Type B pancreatic cell (in vitro differentiated cells): Measurements from ENCODE around the gene CX3CR1. TPM values are rescaled to one million over a fixed set of nuclear protein-coding genes. Genes with fewer than 3 reads are reported as not detected.

Source experiments
- DNase-seq: peaks from one replicate; pipeline ENCODE4 v3.0.0; 2021; ENCODE audit warnings: mixed read lengths; ENCODE audit not compliant: unreplicated experiment; ENCODE audit errors: extremely low spot score
- H3K27ac Mint-ChIP-seq: 2 replicates; pipeline ENCODE4 v1.8.0; 2021; ENCODE audit warnings: mild to moderate bottlenecking, mixed read lengths
- H3K27me3 Mint-ChIP-seq: 2 replicates; pipeline ENCODE4 v1.8.0; 2021; ENCODE audit warnings: mixed read lengths
- H3K36me3 Mint-ChIP-seq: 2 replicates; pipeline ENCODE4 v1.8.0; 2021; ENCODE audit warnings: mixed read lengths
- H3K4me1 Mint-ChIP-seq: one replicate; pipeline ENCODE4 v1.8.0; 2021; ENCODE audit warnings: mixed read lengths; ENCODE audit not compliant: unreplicated experiment
- H3K4me3 Mint-ChIP-seq: 2 replicates; pipeline ENCODE4 v1.8.0; 2021; ENCODE audit warnings: mild to moderate bottlenecking, mixed read lengths
- H3K9me3 Mint-ChIP-seq: 2 replicates; pipeline ENCODE4 v1.8.0; 2021; ENCODE audit warnings: mixed read lengths
- CTCF ChIP-seq: fragments of 200-600 bp; sonication (generic); conservative IDR thresholded peaks from 2 replicates; pipeline ENCODE4 v1.5.0; 2021; ENCODE audit warnings: antibody characterized with exemption, mild to moderate bottlenecking
- total RNA-seq: library from RNA; stranded (reverse); gene quantifications from 2 replicates; pipeline ENCODE4 v1.2.1, GENCODE V29; 2021; ENCODE audit warnings: low replicate concordance

The CX3CR1 gene
- total RNA-seq, 1 donor from 2014 or later = not detected

GRCh38 chr3:39226106-39226741 is 53.6 kb downstream of the CX3CR1 start:
- no peaks in the 10 kb centered on the region for H3K9me3 Mint-ChIP-seq
- peaks cover 17% of the 10 kb centered on the region for H3K27me3 Mint-ChIP-seq
- H3K27ac Mint-ChIP-seq = no peak overlapping the region
- no peak for DNase-seq
- H3K4me3 Mint-ChIP-seq = no peak overlapping the region
- no peaks in the 10 kb centered on the region for H3K36me3 Mint-ChIP-seq
- no peak for TF ChIP-seq CTCF
- no peaks in the 10 kb centered on the region for H3K4me1 Mint-ChIP-seq

GRCh38 chr3:39224288-39224687 is 55.5 kb downstream of the CX3CR1 start:
- no peak for DNase-seq
- Mint-ChIP-seq H3K9me3 (no peaks in the 10 kb centered on the region), H3K27me3 (peaks cover 17% of the 10 kb centered on the region), H3K27ac (no peak overlapping the region), H3K36me3 (no peaks in the 10 kb centered on the region), H3K4me3 (no peak overlapping the region), H3K4me1 (no peaks in the 10 kb centered on the region)
- no peak for TF ChIP-seq CTCF

GRCh38 chr3:39222939-39223338 is 56.9 kb downstream of the CX3CR1 start:
- no peak overlapping the region for H3K27ac Mint-ChIP-seq
- H3K9me3 Mint-ChIP-seq = no peaks in the 10 kb centered on the region
- H3K4me3 Mint-ChIP-seq = no peak overlapping the region
- no peak for DNase-seq
- peaks cover 17% of the 10 kb centered on the region for H3K27me3 Mint-ChIP-seq
- TF ChIP-seq CTCF = no peak
- no peaks in the 10 kb centered on the region for H3K36me3 Mint-ChIP-seq
- no peaks in the 10 kb centered on the region for H3K4me1 Mint-ChIP-seq

GRCh38 chr3:39222462-39222861 is 57.4 kb downstream of the CX3CR1 start:
- H3K4me1 Mint-ChIP-seq = no peaks in the 10 kb centered on the region
- H3K9me3 Mint-ChIP-seq = no peaks in the 10 kb centered on the region
- no peak overlapping the region for H3K27ac Mint-ChIP-seq
- H3K27me3 Mint-ChIP-seq = peaks cover 17% of the 10 kb centered on the region
- DNase-seq = no peak
- H3K4me3 Mint-ChIP-seq = no peak overlapping the region
- H3K36me3 Mint-ChIP-seq = no peaks in the 10 kb centered on the region
- TF ChIP-seq CTCF = no peak

GRCh38 chr3:39221141-39221530 is 58.7 kb downstream of the CX3CR1 start:
- peaks cover 24% of the 10 kb centered on the region for H3K27me3 Mint-ChIP-seq
- H3K4me3 Mint-ChIP-seq = no peak overlapping the region
- TF ChIP-seq CTCF = no peak
- no peaks in the 10 kb centered on the region for H3K9me3 Mint-ChIP-seq
- no peaks in the 10 kb centered on the region for H3K4me1 Mint-ChIP-seq
- H3K36me3 Mint-ChIP-seq = no peaks in the 10 kb centered on the region
- DNase-seq = no peak
- no peak overlapping the region for H3K27ac Mint-ChIP-seq
